NCI-H1417 treated with DMSO at 0.1 percent for 48 hours (cell line): ENCODE data around the gene BAD.
"Not testable (repeated sequence)": the region's sequence is repeated elsewhere in the genome, so short reads cannot be mapped to it uniquely, and the experiment has no call there.

Experiments used
- DNase-seq: peaks from one replicate; lab custom pipeline; 2025; lab: John Stamatoyannopoulos, UW

Gene BAD

DNA sequence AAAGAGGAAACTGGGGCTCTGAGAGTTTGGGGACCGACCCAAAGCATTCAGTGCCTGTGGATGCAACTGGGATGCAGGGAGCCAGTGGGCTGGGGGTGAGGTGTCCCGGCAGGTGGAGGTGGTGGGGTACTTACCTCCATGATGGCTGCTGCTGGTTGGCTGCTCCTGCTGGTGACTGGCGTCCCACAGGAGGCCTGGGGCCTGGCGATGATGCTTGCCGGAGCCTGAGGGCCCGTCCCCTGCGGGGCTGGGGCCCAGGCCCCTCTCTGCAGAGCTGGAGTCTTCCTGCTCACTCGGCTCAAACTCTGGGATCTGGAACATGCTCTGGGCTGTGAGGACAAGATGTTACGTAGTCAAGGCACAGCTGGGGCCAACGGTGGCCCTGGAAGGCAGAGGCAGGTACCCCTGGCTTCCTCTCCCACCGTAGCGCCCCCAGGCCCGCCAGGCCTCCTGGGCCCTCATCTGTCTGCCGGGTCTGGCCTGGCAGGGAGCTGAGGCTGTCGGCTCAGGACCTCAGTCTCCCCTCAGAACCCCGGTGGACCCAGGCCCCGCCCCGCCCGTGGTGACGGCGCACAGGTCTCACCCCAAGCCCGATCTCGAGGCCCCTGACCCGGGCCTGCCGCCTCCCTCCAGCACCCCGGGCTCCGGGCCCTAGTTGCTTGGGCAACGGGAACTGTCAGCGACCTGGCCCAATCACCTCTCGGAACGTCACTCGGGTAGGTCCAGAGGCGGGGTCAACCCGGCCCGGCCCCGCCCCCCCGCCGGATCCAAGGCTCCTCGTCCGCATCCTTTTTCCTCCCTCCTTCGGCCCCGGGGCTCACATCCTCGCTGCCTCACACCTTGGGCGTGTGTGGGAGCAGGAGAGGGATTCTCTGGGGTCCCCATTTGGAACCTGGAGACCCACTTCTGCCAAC lies at the start of gene BAD:
TSS of gene BAD (minus strand) at position 618 of the 914 bp plus-strand sequence. CDS start at position 321, 297 bp downstream.
- peak; percentile 69 for DNase-seq

DNA sequence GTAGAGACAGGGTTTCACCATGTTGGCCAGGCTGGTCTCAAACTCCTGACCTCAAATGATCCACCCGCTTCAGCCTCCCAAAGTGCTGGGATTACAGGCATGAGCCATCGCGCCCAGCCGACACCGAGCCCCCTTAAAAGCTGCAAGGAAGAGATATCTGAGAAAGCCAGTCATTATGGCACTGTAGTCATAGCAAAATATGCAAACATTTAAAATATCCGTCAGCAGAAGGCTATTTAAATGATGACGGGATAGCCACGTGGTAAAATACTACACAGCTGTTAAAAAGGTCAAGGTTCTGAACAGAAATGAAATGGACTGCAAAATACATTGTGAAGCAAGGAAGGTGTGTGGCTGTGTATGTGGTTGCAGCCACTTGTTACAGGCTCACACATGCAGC lies 49.1 kb upstream of the BAD start:
- DNase-seq, result no peak

DNA sequence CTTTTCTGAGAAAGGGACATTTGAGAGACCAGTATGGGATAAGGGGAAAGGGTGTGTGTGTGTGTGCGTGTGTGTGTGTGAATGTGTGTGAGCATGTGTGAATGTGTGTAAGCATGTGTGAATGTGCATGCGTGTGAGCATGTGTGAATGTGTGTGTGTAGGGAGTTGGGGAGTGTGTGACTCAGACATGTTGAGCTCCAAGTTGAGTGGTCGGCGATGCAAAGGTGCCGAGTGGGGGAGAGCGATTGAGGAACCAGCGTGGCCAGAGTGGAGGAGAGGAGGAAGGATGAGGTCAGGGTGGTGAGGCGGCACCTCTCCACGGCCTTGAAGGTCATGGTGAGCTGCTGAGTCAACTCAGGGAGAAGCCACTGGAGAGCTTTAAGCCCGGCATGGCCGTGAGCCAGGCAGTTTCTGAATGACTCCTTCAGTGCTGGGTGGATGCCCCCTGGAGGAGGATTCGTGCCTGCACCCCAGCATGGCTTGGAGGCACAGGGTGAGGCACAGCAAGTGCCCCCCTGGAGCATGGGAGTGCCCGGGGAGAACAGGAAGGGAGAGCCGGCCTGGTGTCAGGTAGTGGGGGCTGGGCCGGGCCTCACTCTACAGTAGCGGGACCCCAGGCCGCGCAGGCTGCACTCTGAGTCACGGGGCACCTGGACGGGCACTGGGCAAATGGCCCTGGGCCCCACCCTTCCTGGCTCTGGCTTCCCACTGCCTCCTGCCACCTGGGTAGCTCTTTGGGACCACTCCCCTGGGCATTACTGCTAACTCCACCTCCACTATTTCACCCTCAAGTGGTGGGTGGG lies 47.3 kb upstream of the BAD start:
- no peak for DNase-seq

DNA sequence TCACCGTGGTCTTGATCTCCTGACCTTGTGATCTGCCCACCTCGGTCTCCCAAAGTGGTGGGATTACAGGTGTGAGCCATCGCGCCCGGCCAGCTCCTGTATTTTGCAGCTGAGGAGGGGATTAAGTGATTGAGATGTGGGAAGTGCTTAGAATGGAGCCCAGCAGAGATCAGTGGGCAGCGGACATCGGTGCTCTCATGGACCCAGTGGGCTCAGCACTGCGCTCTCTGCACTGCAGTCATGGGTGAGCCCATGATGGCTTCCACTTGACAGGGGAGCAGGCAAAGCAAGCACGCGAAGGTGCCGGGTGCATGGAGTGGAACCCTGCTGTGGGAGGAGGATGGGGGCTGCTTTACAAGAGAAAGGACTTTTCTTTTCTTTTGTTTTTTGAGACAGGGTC lies 46.4 kb upstream of the BAD start:
- no peak for DNase-seq

GRCh38 chr11:64327993-64328392 lies 43.5 kb upstream of the BAD start:
- no peak for DNase-seq

DNA sequence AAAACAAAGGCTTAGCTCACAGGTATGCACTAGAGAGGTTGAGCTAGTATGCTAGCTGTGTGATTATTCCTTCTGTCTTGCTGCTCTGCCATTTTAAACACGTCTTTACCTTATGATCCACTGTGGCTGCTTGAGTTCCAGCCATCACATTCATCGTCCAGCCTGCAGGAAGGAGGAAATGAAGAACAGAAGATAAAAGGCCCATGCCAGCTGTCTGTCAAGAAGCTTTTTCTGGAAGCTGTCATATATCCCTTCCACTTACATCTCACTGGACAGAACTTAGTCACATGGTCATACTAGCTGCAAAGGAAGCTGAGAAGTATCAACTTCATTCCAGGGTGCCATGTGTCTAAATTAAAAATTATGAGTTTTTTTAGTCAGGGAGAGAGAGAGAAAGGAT lies 42.9 kb upstream of the BAD start:
- no peak for DNase-seq

DNA sequence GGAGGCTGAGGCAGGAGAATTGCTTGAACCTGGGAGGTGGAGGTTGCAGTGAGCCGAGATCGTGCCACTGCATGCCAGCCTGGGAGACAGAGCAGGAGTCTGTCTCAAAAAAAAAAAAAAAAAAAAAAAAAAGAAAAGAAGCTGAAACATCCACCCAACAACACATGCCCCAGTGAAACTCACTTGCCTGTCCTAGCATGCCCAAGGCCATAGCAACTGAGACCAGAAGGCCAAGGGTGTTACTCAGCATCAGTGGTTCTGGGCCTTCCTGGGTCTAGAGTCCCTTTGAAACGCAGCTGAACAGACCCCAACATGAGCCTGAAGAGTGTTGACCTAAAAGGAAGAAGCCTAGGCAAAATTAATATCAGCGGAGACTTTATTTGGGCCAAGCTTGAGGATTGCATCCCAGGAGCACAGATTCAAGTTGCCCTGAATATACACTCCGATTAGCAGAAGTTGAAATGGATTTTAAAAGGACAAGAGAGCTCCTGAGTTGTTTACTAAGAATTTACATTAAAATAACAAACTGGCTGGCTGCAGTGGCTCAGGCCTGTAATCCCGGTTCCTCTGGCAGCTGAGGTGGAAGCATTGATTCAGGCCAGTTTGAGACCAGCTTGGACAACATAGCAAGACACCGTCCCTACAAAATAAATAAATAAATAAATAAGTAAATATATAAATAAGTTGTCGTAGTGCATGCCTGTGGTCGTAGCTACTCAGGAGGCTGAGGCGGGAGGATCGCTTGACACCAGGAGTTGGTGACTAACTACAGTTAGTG lies 40.4 kb upstream of the BAD start:
- DNase-seq, result no peak

- DNase-seq, result not testable (repeated sequence)
Measured at GRCh38 chr11:64323984-64324383, 39.5 kb upstream of the BAD start.

DNA sequence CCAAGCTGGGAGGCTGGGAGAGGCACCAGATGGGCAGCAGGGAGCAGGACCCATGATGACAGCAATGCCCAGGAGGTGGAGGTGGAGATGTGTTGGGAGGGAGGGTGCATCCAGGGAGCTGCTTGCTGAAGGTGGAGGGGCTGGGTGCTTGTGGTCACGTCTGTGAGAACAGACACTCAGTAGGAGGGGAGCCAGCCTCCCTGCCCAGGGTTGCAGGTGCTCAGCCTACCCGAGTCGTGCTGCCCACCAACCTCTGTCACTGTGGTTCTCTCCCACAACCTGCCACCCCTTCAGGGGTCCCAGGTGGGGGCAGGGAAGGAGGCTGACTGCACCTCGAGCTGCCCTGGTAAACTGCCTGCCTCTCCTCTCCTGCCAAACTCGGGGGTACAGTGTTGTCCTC lies 38.9 kb upstream of the BAD start:
- DNase-seq, result no peak

DNA sequence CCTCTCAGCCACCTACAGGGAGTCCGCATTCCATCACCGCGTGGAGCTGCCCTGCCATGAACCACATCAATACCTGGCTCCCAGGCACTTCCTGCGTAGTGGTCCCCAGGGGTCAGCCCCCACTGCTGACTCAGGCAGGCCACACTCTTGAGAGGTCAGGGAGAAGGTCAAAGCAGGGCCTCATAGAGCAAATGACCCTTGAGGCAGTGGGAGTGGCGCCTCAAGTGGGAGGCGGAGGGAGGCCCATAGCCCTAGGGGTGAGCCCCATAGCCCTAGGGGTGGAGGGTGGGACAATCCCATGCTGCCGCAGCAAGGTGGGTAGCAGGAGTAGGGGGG lies 38.4 kb upstream of the BAD start:
- no peak for DNase-seq

- no peak for DNase-seq
Measured at GRCh38 chr11:64321533-64321932, 37.1 kb upstream of the BAD start.

GRCh38 chr11:64321026-64321425 lies 36.6 kb upstream of the BAD start:
- no peak for DNase-seq

DNA sequence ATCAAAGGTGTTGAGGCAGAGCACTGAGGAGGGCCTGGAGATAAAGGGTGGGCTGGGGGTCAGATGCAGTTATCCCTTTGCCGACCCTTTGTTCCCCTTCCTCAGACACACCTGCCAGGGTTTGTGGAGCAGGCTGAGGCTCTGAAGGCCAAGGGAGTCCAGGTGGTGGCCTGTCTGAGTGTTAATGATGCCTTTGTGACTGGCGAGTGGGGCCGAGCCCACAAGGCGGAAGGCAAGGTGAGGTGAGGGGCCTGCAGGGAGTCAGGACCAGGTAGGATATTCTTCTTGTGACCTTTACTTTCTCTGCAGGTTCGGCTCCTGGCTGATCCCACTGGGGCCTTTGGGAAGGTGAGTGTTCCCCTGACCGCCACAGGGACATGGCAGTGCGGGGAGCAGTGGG lies 36.1 kb upstream of the BAD start:
- no peak for DNase-seq

GRCh38 chr11:64318766-64319761 lies 34.6 kb upstream of the BAD start:
- DNase-seq, result no peak

GRCh38 chr11:64317961-64318765 lies 33.7 kb upstream of the BAD start, which contains the start of gene PRDX5:
Gene PRDX5, plus strand, starts transcription at chr11:64318121. Its CDS starts 95 bp downstream, at chr11:64318216.
- DNase-seq, result peak; percentile 92

- peak; percentile 95 for DNase-seq
Measured at GRCh38 chr11:64317325-64317960, 33.0 kb upstream of the BAD start, which contains the start of gene TRMT112. Gene TRMT112, minus strand, starts transcription at chr11:64317559. Its CDS starts 33 bp downstream, at chr11:64317526.

DNA sequence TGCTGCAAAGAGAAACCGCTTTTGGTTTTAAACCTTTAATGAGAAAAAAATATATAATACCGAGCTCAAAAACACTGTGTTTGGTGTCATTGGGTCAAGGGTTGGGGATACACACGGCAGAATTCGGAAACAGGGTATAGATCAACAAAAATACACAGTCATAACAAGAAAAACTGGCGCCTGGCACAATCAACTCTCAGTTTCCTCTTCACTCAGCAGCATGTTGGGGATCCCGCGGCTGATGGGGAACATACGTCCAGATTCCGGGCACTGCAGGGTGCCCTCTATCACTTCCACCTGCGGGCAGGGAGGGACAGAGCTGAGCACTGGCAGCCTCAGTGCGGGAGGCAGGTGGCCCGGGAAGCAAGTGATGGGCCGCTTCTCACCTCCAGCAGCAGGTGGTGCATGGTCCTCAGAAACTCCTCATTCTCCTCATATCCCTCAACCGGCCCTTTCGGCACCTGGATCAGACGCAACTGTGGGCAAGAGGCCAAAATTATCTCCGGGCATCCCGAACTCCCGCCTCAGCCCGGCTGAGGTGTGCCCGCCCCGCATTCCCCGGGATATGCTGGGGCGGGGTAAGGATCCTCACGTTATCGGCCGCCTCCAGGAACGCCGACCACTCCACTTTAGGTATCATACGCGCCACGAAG lies 32.3 kb upstream of the BAD start:
- DNase-seq, result no peak

- DNase-seq, result not testable (repeated sequence)
Measured at GRCh38 chr11:64315667-64316526, 31.4 kb upstream of the BAD start.
